ENCODE results near the gene ZNF717.
"Not testable (repeated sequence)": the region's sequence is repeated elsewhere in the genome, so short reads cannot be mapped to it uniquely, and the experiment has no call there.

The ZNF717 gene

GRCh38 chr3:75785081-75785755 lies at the start of gene ZNF717:
ZNF717 (minus strand) TSS chr3:75785549; CDS start chr3:75783362, 2,187 bp downstream.
- peak; percentile 57 for DNase-seq (ENCODE audit: low read depth)

- DNase-seq (ENCODE audit: low read depth), result not testable (repeated sequence)
Measured at GRCh38 chr3:75831076-75831475, 45.7 kb upstream of the ZNF717 start.

GRCh38 chr3:75818019-75818418 lies 32.7 kb upstream of the ZNF717 start:
- not testable (repeated sequence) for DNase-seq (ENCODE audit: low read depth)

- peak; percentile 41 for DNase-seq (ENCODE audit: low read depth)
Measured at GRCh38 chr3:75816287-75817180, 31.2 kb upstream of the ZNF717 start.

GRCh38 chr3:75814797-75815196 lies 29.4 kb upstream of the ZNF717 start:
- no peak for DNase-seq (ENCODE audit: low read depth)

GRCh38 chr3:75782506-75782905 lies 2.8 kb downstream of the ZNF717 start:
- no peak for DNase-seq (ENCODE audit: low read depth)

GRCh38 chr3:75781079-75781745 lies 4.1 kb downstream of the ZNF717 start:
- DNase-seq (ENCODE audit: low read depth), result no peak

GRCh38 chr3:75777742-75778141 lies 7.6 kb downstream of the ZNF717 start:
- not testable (repeated sequence) for DNase-seq (ENCODE audit: low read depth)

- not testable (repeated sequence) for DNase-seq (ENCODE audit: low read depth)
Measured at GRCh38 chr3:75771631-75772030, 13.7 kb downstream of the ZNF717 start.

- no peak for DNase-seq (ENCODE audit: low read depth)
Measured at GRCh38 chr3:75768303-75769017, 16.9 kb downstream of the ZNF717 start.

GRCh38 chr3:75737831-75738493 lies 47.4 kb downstream of the ZNF717 start:
- peak; percentile 6 for DNase-seq (ENCODE audit: low read depth)

- no peak for DNase-seq (ENCODE audit: low read depth)
Measured at GRCh38 chr3:75727985-75728384, 57.4 kb downstream of the ZNF717 start.

- no peak for DNase-seq (ENCODE audit: low read depth)
Measured at GRCh38 chr3:75692061-75692460, 93.3 kb downstream of the ZNF717 start.

- no peak for DNase-seq (ENCODE audit: low read depth)
Measured at GRCh38 chr3:75687323-75687722, 98.0 kb downstream of the ZNF717 start.

Data from HS-5 (cell line).